ENCODE measurements around the gene CCDC47. TPM values are rescaled to one million over a fixed set of nuclear protein-coding genes. Genes with fewer than 3 reads are reported as not detected.
A peak's percentile ranks its signal among the peaks of the same experiment; 100 is the strongest.

Gene CCDC47
- total and polyA plus RNA-seq, 2 of the 13 experiments (the other 11 are each of a cell fraction or from before 2014, with no cell fraction given): 59.3 to 99.5 TPM

DNA sequence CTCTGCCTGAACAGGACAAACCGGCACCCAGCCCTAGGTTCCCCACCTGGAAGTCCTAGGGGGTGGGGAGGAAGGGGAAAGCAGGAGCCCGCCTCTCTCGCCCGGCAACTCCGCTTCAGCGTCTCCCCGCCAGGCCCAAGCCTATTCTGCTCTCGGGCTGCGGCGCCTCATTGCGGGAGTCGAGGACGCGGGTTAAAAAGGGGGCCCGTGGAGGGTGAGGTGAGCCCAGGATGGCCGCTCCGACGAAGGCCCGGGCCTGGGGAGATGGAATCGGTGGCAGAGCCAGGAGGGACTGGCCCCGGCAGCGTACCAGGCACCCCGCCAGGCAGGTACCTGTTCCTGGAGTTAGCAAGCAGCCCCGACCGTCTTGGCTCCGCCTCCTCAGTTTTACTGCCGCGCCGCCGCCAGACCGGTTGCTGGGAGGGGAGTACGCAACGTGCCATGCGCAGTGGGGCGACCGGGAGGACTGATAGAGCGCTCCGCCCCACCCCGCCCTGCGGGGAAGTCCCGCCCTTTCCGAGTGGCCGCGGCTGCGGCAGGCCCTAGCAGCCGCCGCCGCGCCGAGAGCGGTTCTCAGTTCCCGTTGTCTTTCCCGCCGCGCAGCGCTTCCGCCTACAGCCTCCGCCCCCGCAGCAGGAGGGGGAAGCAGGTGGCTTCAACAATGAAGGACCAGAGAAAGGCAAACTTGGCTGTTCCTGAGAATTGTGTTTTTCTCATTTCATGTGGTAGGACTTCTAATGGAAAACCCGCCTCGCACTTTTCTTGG, 31.8 kb downstream of the CCDC47 start, which contains the start of gene STRADA (continued):
- TF ChIP-seq MTF2 (CRISPR knock-in tag; IDR thresholded peaks at IDR 0.05; ENCODE audit: borderline replicate concordance) (0 out of 2 replicates have a peak, but pooled peaks have one; percentile 31), MED8 (CRISPR knock-in tag; IDR thresholded peaks at IDR 0.05; ENCODE audit: insufficient replicate concordance) (peak; percentile 52), PPARG (CRISPR knock-in tag; conservative IDR thresholded peaks at IDR 0.05) (no peak; the same call in 1 of the 2 replicates), JARID2 (CRISPR knock-in tag; IDR thresholded peaks at IDR 0.05; ENCODE audit: insufficient replicate concordance) (peak; percentile 25), ZNF670 (CRISPR knock-in tag; IDR thresholded peaks at IDR 0.05; ENCODE audit: borderline replicate concordance) (no peak; the same call in 1 of the 2 replicates), GPBP1L1 (CRISPR knock-in tag; IDR thresholded peaks at IDR 0.05) (no peak), GABPA (IDR thresholded peaks at IDR 0.05; ENCODE audit: low read depth, low read length) (peak; percentile 78), GABPA (CRISPR knock-in tag; IDR thresholded peaks at IDR 0.05; ENCODE audit: low read depth) (peak; percentile 88), ZBTB26 (CRISPR knock-in tag; IDR thresholded peaks at IDR 0.05; ENCODE audit: borderline replicate concordance) (no peak), POGZ (CRISPR knock-in tag; IDR thresholded peaks at IDR 0.05) (peak; percentile 80), TCF12 (IDR thresholded peaks at IDR 0.05) (no peak), TCF12 (CRISPR knock-in tag; IDR thresholded peaks at IDR 0.05) (peak; percentile 89), RERE (CRISPR knock-in tag; IDR thresholded peaks at IDR 0.05; ENCODE audit: low read depth) (no peak), CHCHD3 (CRISPR knock-in tag; IDR thresholded peaks at IDR 0.05) (peak; percentile 73)
- TF ChIP-seq, protein P1, sequence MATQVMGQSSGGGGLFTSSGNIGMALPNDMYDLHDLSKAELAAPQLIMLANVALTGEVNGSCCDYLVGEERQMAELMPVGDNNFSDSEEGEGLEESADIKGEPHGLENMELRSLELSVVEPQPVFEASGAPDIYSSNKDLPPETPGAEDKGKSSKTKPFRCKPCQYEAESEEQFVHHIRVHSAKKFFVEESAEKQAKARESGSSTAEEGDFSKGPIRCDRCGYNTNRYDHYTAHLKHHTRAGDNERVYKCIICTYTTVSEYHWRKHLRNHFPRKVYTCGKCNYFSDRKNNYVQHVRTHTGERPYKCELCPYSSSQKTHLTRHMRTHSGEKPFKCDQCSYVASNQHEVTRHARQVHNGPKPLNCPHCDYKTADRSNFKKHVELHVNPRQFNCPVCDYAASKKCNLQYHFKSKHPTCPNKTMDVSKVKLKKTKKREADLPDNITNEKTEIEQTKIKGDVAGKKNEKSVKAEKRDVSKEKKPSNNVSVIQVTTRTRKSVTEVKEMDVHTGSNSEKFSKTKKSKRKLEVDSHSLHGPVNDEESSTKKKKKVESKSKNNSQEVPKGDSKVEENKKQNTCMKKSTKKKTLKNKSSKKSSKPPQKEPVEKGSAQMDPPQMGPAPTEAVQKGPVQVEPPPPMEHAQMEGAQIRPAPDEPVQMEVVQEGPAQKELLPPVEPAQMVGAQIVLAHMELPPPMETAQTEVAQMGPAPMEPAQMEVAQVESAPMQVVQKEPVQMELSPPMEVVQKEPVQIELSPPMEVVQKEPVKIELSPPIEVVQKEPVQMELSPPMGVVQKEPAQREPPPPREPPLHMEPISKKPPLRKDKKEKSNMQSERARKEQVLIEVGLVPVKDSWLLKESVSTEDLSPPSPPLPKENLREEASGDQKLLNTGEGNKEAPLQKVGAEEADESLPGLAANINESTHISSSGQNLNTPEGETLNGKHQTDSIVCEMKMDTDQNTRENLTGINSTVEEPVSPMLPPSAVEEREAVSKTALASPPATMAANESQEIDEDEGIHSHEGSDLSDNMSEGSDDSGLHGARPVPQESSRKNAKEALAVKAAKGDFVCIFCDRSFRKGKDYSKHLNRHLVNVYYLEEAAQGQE (IDR thresholded peaks at IDR 0.05; ENCODE audit: borderline replicate concordance in 1 of 2, low read depth in 1 of 2, low read length in 2 of 2): peak in 1 of 2 experiments; percentile 46; a peak in 2 of 4 replicates
- TF ChIP-seq, protein P2, sequence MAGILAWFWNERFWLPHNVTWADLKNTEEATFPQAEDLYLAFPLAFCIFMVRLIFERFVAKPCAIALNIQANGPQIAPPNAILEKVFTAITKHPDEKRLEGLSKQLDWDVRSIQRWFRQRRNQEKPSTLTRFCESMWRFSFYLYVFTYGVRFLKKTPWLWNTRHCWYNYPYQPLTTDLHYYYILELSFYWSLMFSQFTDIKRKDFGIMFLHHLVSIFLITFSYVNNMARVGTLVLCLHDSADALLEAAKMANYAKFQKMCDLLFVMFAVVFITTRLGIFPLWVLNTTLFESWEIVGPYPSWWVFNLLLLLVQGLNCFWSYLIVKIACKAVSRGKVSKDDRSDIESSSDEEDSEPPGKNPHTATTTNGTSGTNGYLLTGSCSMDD (CRISPR knock-in tag; IDR thresholded peaks at IDR 0.05): no peak
